SU-DHL-6 (cell line): ENCODE results near the gene ZMYM4.

Experiments
- H2AFZ ChIP-seq: fragments of 200-600 bp; sonication (generic); 2 replicates; pipeline ENCODE4 v1.6.1; 2014; ENCODE audit warnings: low read depth, mild to moderate bottlenecking, moderate library complexity, mixed read lengths, antibody characterized with exemption, low read length; ENCODE audit not compliant: severe bottlenecking
- H3F3A ChIP-seq: fragments of 200-600 bp; shearing (Covaris generic); 2 replicates; pipeline ENCODE4 v1.6.0; 2016; ENCODE audit warnings: antibody characterized with exemption, mild to moderate bottlenecking; ENCODE audit not compliant: insufficient read depth
- H3K27ac ChIP-seq: fragments of 200-600 bp; sonication (generic); 2 replicates; pipeline ENCODE4 v1.5.1; 2016; ENCODE audit warnings: low read depth, mild to moderate bottlenecking, low read length, moderate library complexity, mixed read lengths
- H3K27me3 ChIP-seq: fragments of 200-600 bp; sonication (generic), shearing (Covaris generic); 2 replicates; pipeline ENCODE4 v1.6.0; 2014; ENCODE audit warnings: mild to moderate bottlenecking, low read length
- H3K36me3 ChIP-seq: fragments of 200-600 bp; sonication (generic); 2 replicates; pipeline ENCODE4 v1.6.1; 2014; ENCODE audit warnings: mild to moderate bottlenecking, low read length, mixed read lengths
- H3K4me2 ChIP-seq: fragments of 300-600, 200-600 bp; shearing (Covaris generic), sonication (generic); 2 replicates; pipeline ENCODE4 v1.6.0; 2014; ENCODE audit warnings: low read length, low read depth, mild to moderate bottlenecking; ENCODE audit not compliant: poor library complexity, severe bottlenecking
- H3K4me3 ChIP-seq: fragments of 200-600 bp; sonication (generic); 2 replicates; pipeline ENCODE4 v1.5.1; 2014; ENCODE audit warnings: antibody characterized with exemption, low read length, mild to moderate bottlenecking, mixed read lengths; ENCODE audit not compliant: insufficient read depth, poor library complexity, severe bottlenecking
- H3K79me2 ChIP-seq: fragments of 200-600 bp; sonication (generic); 2 replicates; pipeline ENCODE4 v1.6.1; 2014; ENCODE audit warnings: mild to moderate bottlenecking, low read length, moderate library complexity; ENCODE audit not compliant: insufficient read depth
- H3K9ac ChIP-seq: fragments of 200-600 bp; sonication (generic); 2 replicates; pipeline ENCODE4 v1.7.0; 2014; ENCODE audit warnings: mild to moderate bottlenecking, low read length
- H3K9me2 ChIP-seq: fragments of 200-600 bp; sonication (generic); replicated peaks from 2 replicates; pipeline ENCODE4 v1.6.1; 2014; ENCODE audit warnings: low read length; ENCODE audit not compliant: insufficient read depth
- H3K9me3 ChIP-seq: fragments of 200-600 bp; sonication (generic); 2 replicates; pipeline ENCODE4 v1.6.1; 2014; ENCODE audit warnings: low read length, mixed read lengths; ENCODE audit not compliant: insufficient read depth
- H4K20me1 ChIP-seq: fragments of 200-600 bp; sonication (generic); 2 replicates; pipeline ENCODE4 v1.6.1; 2014; ENCODE audit warnings: low read depth, mild to moderate bottlenecking, antibody characterized with exemption, low read length, moderate library complexity, mixed read lengths
- EZH2phosphoT487 ChIP-seq: fragments of 200-600 bp; sonication (generic), shearing (Covaris generic); conservative IDR thresholded peaks from 2 replicates; pipeline ENCODE4 v1.6.1; 2018; ENCODE audit warnings: mild to moderate bottlenecking, antibody characterized with exemption, low read length, moderate library complexity, mixed read lengths
- TF ChIP-seq, protein P1 (sequence below): fragments of 200-600 bp; sonication (generic); IDR thresholded peaks from one replicate; pipeline ENCODE4 v1.5.1; 2017; ENCODE audit warnings: antibody characterized with exemption, mild to moderate bottlenecking, low read length, moderate library complexity; ENCODE audit not compliant: insufficient read depth, poor library complexity, severe bottlenecking

The ZMYM4 gene

DNA sequence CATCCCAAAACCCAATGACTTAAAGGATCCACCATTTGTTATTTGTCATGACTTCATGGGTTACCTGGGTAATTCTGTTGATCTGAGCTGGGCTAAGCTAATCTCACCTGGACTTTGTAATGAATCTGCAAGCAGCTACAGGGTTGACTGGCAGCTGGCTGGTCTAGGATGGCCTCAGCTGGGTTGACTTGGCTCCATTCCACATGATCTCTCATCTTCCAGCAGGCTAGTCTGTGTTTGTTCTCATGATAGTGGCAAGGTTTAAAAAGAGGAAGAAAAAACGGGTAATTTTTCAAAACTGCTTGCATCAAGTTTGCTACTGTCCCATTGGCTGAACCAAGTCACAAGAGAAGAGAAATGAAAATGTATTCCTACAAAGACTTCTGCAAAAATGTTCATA lies 24.8 kb upstream of the ZMYM4 start:
- no peak overlapping the region for H2AFZ ChIP-seq
- H3K9me2 ChIP-seq = no peaks in the 10 kb centered on the region
- H3F3A ChIP-seq = no peaks in the 10 kb centered on the region
- H3K36me3 ChIP-seq = no peaks in the 10 kb centered on the region
- H3K9me3 ChIP-seq = no peaks in the 10 kb centered on the region
- H3K4me2 ChIP-seq = no peak overlapping the region
- no peak overlapping the region for H3K4me3 ChIP-seq
- H3K79me2 ChIP-seq = no peaks in the 10 kb centered on the region
- H3K27me3 ChIP-seq = no peaks in the 10 kb centered on the region
- H4K20me1 ChIP-seq = no peaks in the 10 kb centered on the region
- H3K9ac ChIP-seq = no peak overlapping the region
- TF ChIP-seq, protein P1, sequence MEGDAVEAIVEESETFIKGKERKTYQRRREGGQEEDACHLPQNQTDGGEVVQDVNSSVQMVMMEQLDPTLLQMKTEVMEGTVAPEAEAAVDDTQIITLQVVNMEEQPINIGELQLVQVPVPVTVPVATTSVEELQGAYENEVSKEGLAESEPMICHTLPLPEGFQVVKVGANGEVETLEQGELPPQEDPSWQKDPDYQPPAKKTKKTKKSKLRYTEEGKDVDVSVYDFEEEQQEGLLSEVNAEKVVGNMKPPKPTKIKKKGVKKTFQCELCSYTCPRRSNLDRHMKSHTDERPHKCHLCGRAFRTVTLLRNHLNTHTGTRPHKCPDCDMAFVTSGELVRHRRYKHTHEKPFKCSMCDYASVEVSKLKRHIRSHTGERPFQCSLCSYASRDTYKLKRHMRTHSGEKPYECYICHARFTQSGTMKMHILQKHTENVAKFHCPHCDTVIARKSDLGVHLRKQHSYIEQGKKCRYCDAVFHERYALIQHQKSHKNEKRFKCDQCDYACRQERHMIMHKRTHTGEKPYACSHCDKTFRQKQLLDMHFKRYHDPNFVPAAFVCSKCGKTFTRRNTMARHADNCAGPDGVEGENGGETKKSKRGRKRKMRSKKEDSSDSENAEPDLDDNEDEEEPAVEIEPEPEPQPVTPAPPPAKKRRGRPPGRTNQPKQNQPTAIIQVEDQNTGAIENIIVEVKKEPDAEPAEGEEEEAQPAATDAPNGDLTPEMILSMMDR = no peak
- no peak for TF ChIP-seq EZH2phosphoT487
- H3K27ac ChIP-seq = no peak overlapping the region

DNA sequence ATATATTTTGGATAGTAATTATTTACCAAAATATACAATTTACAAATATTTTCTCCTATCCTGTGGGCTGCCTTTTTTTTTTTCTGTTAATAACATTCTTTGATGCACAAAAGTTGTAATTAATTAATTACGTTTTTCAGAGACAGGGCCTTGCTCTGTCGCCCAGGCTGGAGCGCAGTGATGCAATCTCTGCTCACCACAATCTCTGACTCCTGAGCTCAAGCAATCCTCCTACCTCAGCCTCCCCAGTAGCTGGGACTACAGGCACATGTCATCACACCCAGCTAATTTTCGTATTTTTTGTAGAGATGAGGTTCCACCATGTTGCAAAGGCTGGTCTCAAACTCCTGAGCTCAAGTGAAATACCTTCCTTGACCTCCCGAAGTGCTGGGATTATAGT lies 21.3 kb upstream of the ZMYM4 start:
- Histone ChIP-seq H3K9ac (no peak overlapping the region), H3K27ac (no peak overlapping the region), H3K9me3 (no peaks in the 10 kb centered on the region), H3K4me2 (no peak overlapping the region), H3K27me3 (no peaks in the 10 kb centered on the region), H4K20me1 (no peaks in the 10 kb centered on the region), H3F3A (no peaks in the 10 kb centered on the region), H3K36me3 (no peaks in the 10 kb centered on the region), H2AFZ (no peak overlapping the region), H3K79me2 (no peaks in the 10 kb centered on the region), H3K9me2 (no peaks in the 10 kb centered on the region), H3K4me3 (no peak overlapping the region)
- TF ChIP-seq, protein P1 = no peak
- TF ChIP-seq EZH2phosphoT487 = no peak

GRCh38 chr1:35253941-35254340 lies 14.6 kb upstream of the ZMYM4 start:
- Histone ChIP-seq H3K4me2 (no peak overlapping the region), H3K9me3 (no peaks in the 10 kb centered on the region), H3K79me2 (no peaks in the 10 kb centered on the region), H3K4me3 (no peak overlapping the region), H3K36me3 (no peaks in the 10 kb centered on the region), H4K20me1 (no peaks in the 10 kb centered on the region), H3K9me2 (no peaks in the 10 kb centered on the region), H3F3A (no peaks in the 10 kb centered on the region), H3K9ac (no peak overlapping the region), H3K27me3 (no peaks in the 10 kb centered on the region), H2AFZ (no peak overlapping the region), H3K27ac (no peak overlapping the region)
- TF ChIP-seq, protein P1 = no peak
- TF ChIP-seq EZH2phosphoT487 = no peak

- H2AFZ ChIP-seq = no peak overlapping the region
- no peaks in the 10 kb centered on the region for H3K9me2 ChIP-seq
Measured at GRCh38 chr1:35255276-35255675, 13.2 kb upstream of the ZMYM4 start.

More at GRCh38 chr1:35255276-35255675, 13.2 kb upstream of the ZMYM4 start:
- H3K4me3 ChIP-seq = no peak overlapping the region
- H3K9ac ChIP-seq = no peak overlapping the region
- H3K79me2 ChIP-seq = no peaks in the 10 kb centered on the region
- H3K27me3 ChIP-seq = no peaks in the 10 kb centered on the region
- no peaks in the 10 kb centered on the region for H3K9me3 ChIP-seq
- H4K20me1 ChIP-seq = no peaks in the 10 kb centered on the region
- TF ChIP-seq EZH2phosphoT487 = no peak
- TF ChIP-seq, protein P1 = no peak
- H3K36me3 ChIP-seq = no peaks in the 10 kb centered on the region
- H3K4me2 ChIP-seq = no peak overlapping the region
- no peak overlapping the region for H3K27ac ChIP-seq
- no peaks in the 10 kb centered on the region for H3F3A ChIP-seq
